ENCODE data around the gene PDYN.
A peak's percentile ranks its signal among the peaks of the same experiment; 100 is the strongest.

PDYN gene

GRCh38 chr20:1995531-1996310 is 1.9 kb upstream of the PDYN start:
- no peak for FAIRE-seq
- DNase-seq (ENCODE audit: low spot score), result no peak

DNA sequence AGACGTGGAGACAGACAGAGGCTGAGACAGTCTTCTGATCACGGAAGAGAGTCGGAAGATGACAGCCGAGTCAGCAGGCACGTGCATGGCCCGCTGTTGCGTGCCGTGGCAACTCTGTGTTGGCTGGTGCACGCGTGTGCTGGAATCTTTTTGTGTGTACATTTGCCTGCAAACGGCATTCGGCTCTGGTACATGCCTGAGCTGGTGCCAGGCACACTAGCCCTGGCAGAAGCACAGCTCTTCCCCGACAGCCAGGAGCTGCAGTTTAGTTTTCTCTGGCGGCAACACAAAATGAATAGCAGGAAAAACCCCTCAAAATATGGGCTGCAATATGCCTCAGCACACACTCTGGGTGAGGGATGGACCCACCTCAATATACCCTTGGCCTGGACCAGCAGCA is 769 bp upstream of the PDYN start:
- FAIRE-seq (no peak), DNase-seq (ENCODE audit: low spot score) (no peak)

DNA sequence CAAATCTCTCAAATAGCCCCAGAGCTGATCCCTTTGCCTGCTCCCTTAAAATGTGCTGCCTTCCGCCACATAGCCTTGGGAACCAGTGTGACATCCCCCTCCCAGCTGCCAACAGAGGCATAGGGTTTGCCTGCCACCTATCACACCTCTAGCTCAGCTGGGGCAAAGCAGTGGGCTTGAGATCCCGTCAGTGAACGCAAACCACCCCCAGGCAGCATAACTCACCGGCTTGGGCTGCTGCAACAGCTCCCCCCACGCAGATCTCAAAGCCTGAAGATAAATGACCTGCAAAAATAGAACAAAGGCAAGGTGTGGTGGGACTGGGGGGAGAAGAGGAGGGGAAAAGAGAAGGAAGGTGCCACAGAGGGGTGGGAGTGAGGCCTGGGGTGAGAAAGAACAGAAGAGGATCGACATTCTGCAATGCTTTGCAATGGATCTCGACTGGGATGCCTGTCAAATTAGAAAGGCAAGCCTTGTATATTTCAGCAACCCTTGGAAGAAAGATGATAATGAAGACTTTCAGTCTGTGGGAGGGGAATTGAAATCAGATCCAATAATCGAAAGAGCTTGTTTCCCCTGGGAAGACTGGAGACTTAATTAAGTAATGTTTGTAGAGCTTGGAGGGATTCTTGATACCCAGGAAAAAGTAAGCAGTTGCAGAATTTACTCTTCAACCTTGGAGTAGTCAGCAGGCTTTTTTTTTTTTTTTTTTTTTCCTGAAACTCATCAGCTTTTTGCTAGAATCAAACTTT is 1.3 kb downstream of the PDYN start:
- FAIRE-seq (no peak), DNase-seq (ENCODE audit: low spot score) (no peak)

- FAIRE-seq (no peak), DNase-seq (ENCODE audit: low spot score) (no peak)
Observed at GRCh38 chr20:1987826-1988225, 6.0 kb downstream of the PDYN start.

GRCh38 chr20:1983301-1983700 is 10.6 kb downstream of the PDYN start:
- DNase-seq (ENCODE audit: low spot score) (no peak), FAIRE-seq (no peak)

DNA sequence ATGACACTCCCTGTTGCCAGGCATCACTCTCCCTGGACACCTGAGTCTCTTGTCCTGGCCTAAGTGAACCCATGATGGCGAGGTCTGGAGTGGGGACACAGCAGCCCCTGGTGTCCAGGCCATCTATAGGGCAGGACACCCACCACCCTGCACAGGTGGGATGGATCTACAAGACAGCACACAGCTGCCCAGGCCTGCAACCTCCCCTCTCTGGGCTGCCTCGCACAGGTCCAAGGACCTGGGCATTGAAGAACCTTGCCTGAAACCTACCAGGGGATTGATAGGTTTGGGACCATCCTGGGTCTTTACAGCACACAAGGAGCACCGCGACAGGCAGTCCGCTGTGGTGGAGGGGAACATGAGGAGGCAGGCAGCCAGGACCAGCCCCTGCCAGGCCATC is 11.2 kb downstream of the PDYN start:
- no peak for FAIRE-seq

DNA sequence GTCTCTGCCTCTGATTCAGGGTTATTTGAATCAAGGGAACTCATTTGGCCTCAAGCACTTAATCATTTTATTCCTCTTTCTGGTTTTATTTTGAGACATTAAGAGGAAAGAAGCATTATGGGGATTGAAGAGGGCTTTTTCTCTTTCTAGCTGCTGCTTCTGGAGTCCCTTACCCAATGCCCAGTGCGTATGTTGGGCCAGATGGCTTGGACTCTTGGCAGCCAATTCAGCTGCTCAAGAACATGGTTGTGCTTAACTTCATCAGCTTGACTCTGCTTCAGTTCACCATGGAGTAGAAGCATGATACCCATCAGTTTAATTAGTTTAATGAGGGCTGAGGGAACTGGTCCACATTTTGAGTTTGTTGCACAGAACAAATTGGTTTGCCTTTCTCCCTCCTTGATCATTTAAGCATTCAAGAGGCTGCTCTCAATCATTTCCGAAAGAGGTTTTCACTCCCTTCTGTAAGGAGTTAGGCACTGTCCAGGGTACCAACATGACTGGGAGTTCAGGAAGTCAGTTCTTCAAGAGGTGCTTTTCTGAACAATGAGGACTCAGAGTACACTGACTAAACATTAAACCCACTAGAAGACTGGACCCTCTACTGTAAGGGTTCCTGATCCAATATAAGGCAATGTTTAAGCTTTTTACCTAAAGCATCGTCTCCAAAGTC is 14.6 kb downstream of the PDYN start:
- DNase-seq (ENCODE audit: low spot score), result no peak

More for the DNA sequence above, 11.2 kb downstream of the PDYN start:
- no peak for DNase-seq (ENCODE audit: low spot score)

DNA sequence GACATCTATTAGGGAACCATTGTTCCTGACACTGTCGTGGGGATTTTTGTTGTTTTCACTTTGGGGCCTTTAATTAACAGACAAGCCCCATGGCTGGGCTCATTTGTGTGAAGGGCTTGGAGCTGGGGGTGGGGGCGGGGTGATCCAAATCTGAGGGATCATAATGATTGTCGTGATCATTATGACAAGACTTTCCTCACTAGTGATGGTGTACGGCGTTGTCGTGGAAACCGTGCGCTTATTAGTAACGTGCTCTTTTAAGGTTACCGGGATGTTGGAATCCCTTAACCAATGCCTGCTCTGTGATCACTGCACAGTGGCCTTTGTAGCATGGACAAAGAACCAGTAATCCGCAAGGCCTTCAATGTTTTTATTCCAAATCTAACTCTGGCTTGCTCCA is 18.6 kb downstream of the PDYN start:
- no peak for DNase-seq (ENCODE audit: low spot score)
- FAIRE-seq, result no peak

More for the DNA sequence above, 14.6 kb downstream of the PDYN start:
- no peak for FAIRE-seq

DNA sequence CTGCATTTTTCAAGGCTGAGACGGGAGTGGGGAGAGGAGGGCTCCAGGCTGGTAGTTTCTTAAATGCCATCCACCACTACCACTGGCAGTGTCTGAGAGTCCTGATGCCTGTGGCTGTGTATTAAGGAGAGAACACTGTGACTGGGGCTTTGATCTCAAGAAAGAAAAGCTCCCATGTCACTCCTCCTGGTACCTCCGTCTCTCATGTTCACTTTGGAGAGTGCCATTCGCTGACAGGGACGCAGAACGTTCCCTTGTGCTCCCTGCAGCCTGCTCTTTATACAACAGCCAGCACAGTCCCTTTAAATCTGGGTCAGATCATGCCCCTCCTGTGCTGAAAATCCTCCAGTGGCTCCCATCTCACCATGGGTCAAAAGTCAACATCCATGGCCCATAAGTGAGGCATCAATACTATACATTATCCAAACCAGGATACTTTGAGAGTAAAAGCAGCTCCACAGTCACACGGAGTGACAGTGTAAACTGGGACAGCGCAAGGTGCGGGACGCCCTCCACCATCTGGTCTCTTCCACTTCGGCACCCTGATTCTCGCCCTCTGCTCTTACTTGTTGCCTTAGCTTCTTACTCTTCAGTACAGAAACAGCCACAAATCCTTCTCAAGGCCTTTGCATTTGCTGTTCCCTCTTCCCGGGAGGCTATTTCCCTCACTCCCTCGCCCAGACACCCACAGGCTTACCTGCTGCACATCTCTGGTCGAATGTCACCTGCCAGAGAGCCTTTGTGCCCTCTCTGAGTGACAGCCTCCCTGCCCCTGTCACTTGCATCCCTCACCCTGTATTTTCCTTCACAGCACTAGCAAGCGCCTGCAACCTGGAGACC is 20.0 kb downstream of the PDYN start:
- DNase-seq (ENCODE audit: low spot score) (no peak), FAIRE-seq (no peak)

GRCh38 chr20:1971893-1972586 is 21.8 kb downstream of the PDYN start:
- no peak for FAIRE-seq
- DNase-seq (ENCODE audit: low spot score), result no peak

- FAIRE-seq (no peak), DNase-seq (ENCODE audit: low spot score) (no peak)
Observed at GRCh38 chr20:1968964-1969363, 24.9 kb downstream of the PDYN start.

GRCh38 chr20:1965520-1966351 is 28.1 kb downstream of the PDYN start:
- DNase-seq (ENCODE audit: low spot score) (peak; percentile 19), FAIRE-seq (no peak)

DNA sequence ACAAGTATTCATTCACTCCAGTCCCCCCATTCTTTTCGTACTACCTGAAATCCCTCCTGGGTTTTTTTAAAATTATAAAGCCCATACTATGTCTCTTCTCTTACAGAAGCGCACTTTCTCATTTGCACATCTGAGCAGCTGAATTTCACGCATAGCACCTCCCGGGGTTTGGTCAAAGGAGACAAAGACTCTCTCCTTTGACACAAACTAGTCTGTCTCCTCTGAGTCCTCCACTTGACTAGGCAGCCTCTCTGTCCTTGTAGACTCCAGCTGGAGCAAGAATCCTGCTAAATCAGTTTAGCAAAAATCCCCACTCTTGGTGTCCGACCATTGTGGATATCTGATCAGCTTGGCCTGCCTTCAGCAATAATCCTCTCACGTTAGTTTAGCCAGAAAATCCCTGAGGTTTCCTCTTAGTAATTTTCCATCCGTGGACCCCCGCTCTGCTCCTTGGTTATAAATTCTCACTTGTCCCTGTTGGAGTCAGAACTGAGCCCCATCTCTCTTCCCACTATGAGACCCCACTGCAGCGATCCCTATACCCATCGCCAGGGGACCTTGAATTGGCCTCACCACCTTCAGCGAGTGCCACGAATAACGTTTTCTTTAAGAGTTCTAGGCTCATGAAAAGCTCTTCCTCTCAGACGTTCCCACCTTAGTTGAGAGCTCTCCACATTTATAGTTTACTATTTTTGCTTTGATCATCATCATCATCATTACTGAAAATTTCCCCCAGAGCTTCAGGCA is 29.0 kb downstream of the PDYN start:
- no peak for DNase-seq (ENCODE audit: low spot score)
- FAIRE-seq, result no peak

- FAIRE-seq, result no peak
- no peak for DNase-seq (ENCODE audit: low spot score)
Observed at GRCh38 chr20:1964061-1964460, 29.8 kb downstream of the PDYN start.

DNA sequence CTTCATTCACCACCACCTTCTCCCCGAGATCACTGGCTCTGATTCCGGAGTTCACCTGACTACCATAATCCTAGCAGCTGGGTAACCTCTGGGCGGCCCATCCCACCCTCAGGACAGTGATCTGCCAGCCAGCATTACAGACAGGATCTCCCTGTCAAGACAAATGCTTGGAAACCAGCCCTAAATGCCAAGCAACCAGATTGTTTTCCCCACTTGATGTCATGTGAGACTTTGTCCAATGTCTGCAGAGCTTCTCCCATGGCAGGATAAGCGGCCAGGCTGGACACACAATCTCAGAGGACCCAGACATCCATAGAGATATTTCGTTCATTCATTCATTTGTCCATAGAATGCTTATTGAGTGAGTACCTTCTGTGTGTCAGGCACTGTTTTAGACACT is 32.5 kb downstream of the PDYN start:
- FAIRE-seq (no peak), DNase-seq (ENCODE audit: low spot score) (no peak)

DNA sequence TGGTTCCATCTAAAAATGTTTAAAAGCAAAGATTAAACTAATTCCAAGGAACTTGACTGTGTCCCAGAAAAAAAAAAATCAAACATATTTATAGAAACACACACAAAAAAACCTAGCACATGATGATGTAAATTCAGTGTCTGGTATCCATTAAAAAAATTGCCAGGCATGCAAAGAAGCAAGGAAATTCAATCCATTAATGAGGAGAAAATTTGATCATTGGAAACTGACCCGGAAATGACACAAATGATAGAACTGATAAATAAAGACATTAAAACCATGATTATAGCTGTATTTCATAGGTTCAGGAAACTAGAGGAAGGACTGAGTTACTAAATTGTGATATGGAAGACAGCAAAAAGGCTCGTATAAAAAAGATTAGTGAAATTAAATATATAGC is 34.7 kb downstream of the PDYN start:
- no peak for FAIRE-seq
- DNase-seq (ENCODE audit: low spot score), result no peak

DNA sequence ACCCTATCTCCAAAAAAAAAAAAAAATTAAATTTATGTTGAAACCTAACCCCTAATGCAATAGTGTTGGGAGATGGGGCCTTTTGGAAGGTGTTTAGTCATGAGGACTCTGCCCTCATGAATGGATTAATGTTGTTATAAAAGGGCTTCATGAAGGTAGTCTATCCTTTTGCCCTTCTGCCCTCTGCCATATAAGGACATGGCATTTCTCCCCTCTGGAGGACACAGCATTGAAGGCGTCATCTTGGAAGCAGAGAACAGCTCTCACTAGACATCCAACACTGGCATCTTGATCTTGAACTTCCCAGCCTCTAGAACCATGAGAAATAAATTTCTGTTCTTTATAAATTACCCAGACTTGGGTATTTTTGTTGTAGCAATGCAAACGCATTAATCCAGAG is 35.4 kb downstream of the PDYN start:
- no peak for DNase-seq (ENCODE audit: low spot score)
- no peak for FAIRE-seq

DNA sequence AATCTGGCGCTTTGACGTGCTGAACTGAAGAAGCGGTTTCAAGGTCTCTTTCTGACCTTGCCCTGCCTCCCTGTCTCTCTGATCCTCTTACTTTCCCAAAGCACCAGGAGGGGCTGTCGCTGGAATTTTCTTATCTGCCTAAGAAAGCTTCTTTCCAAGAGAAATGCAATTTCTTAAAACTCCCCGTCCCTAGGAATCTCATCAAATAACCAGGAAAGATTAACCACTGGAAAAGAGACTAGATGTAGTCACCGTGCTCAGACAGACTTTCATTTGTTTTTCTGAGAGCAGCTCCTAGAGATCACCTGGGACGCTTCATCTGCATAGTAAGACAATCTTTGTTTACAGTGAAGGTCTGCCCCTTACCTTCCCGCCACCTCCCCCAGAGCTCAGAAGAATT is 38.6 kb downstream of the PDYN start:
- DNase-seq (ENCODE audit: low spot score), result no peak
- no peak for FAIRE-seq

DNA sequence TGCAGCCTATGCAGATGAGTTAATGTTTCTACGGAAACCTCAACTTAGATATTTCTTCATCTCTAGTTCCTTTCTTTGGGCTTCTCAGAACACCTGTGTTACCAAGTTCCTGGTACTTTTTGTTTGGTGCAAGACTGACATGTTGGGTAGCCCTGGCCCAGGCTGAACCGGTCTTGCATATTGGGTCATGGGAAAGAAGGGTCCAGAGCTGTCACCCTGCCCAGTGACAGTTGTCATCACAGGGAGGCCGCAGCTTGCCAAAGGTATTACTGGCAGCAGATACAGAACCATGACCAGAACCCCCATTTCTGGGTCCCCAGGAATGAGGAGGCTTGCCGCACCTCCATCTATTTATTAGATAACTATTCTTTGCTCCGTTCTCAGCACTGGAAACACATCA is 40.2 kb downstream of the PDYN start:
- no peak for FAIRE-seq
- DNase-seq (ENCODE audit: low spot score), result no peak
